Naive thymus-derived CD4-positive, alpha-beta T cell (primary cell): ENCODE data around the gene POU6F2. TPM values are rescaled to one million over a fixed set of nuclear protein-coding genes. Genes with fewer than 3 reads are reported as not detected.

Experiments
- ATAC-seq: fragments of 150-1000 bp; cut with Tn5 transposase; 2 replicates; pipeline ENCODE4 v1.10.0; 2021; ENCODE audit warnings: mild to moderate bottlenecking, moderate library complexity
- CTCF ChIA-PET: fragments of 350-600 bp; sonication (Branson Sonifier 250); formaldehyde crosslinking; loops from one replicate; lab custom pipeline; 2021; ENCODE audit warnings: antibody characterized with exemption; lab: Charles Lee
- POLR2A ChIA-PET: fragments of 350-600 bp; sonication (Branson Sonifier 250); formaldehyde crosslinking; loops from one replicate; lab custom pipeline; 2021; ENCODE audit warnings: antibody characterized with exemption, inconsistent platforms; lab: Charles Lee
- DNase-seq, 9 donors: peaks; one replicate each; pipeline versions ENCODE4 v3.0.0 to v3.0.0-alpha.2; 2020 to 2022; ENCODE audit warnings: mixed read lengths in 1 of 9
- H3K27ac ChIP-seq: one replicate; pipeline ENCODE4 v1.7.0; 2013; ENCODE audit warnings: mild to moderate bottlenecking, low read depth, low read length, moderate library complexity
- H3K27me3 ChIP-seq, 2 donors: one replicate each; pipeline ENCODE4 v1.7.0; 2013; ENCODE audit warnings: low read length in 2 of 2, mild to moderate bottlenecking in 2 of 2, moderate library complexity in 2 of 2; ENCODE audit not compliant: control insufficient read depth in 2 of 2, insufficient read depth in 2 of 2
- H3K36me3 ChIP-seq, 3 experiments: 1 replicate in 2 of 3; 2 replicates in 1 of 3; pipeline ENCODE4 v1.7.0; 2013; ENCODE audit warnings: low read length in 3 of 3, mild to moderate bottlenecking in 3 of 3, moderate library complexity in 1 of 3; ENCODE audit not compliant: insufficient read depth in 3 of 3, control insufficient read depth in 2 of 3
- H3K4me1 ChIP-seq, 2 donors: one replicate each; pipeline ENCODE4 v1.7.0; 2013; ENCODE audit warnings: low read length in 2 of 2, mild to moderate bottlenecking in 2 of 2, moderate library complexity in 1 of 2; ENCODE audit not compliant: control insufficient read depth in 2 of 2, insufficient read depth in 2 of 2
- H3K4me3 ChIP-seq: 2 replicates; pipeline ENCODE4 v1.7.0; 2013; ENCODE audit warnings: mild to moderate bottlenecking, low read length
- H3K9me3 ChIP-seq, 3 experiments: 1 replicate in 2 of 3; 2 replicates in 1 of 3; pipeline ENCODE4 v1.7.0; 2013; ENCODE audit warnings: low read length in 3 of 3; ENCODE audit not compliant: control insufficient read depth in 2 of 3
- H3K27ac Mint-ChIP-seq, 9 donors: one replicate each; pipeline ENCODE4 v1.8.0; 2020 to 2022; ENCODE audit warnings: mixed read lengths in 9 of 9, mild to moderate bottlenecking in 8 of 9, moderate library complexity in 5 of 9, inconsistent platforms in 2 of 9
- H3K27me3 Mint-ChIP-seq, 5 donors: one replicate each; pipeline ENCODE4 v1.8.0; 2021 to 2022; ENCODE audit warnings: mixed read lengths in 5 of 5, mild to moderate bottlenecking in 1 of 5
- H3K36me3 Mint-ChIP-seq, 5 donors: one replicate each; pipeline ENCODE4 v1.8.0; 2020 to 2022; ENCODE audit warnings: mixed read lengths in 5 of 5, mild to moderate bottlenecking in 3 of 5, inconsistent platforms in 1 of 5
- H3K4me1 Mint-ChIP-seq, 7 donors: one replicate each; pipeline ENCODE4 v1.8.0; 2020 to 2022; ENCODE audit warnings: mixed read lengths in 7 of 7, mild to moderate bottlenecking in 3 of 7, inconsistent platforms in 1 of 7
- H3K4me3 Mint-ChIP-seq, 10 donors: one replicate each; pipeline ENCODE4 v1.8.0; 2020 to 2022; ENCODE audit warnings: mild to moderate bottlenecking in 10 of 10, mixed read lengths in 10 of 10, moderate library complexity in 6 of 10, inconsistent platforms in 2 of 10
- H3K9me3 Mint-ChIP-seq, 11 donors: one replicate each; pipeline ENCODE4 v1.8.0; 2020 to 2022; ENCODE audit warnings: mixed read lengths in 11 of 11, mild to moderate bottlenecking in 4 of 11, inconsistent platforms in 1 of 11, moderate library complexity in 1 of 11
- intact Hi-C, 2 donors: fragments of 100-400 bp; cut with micrococcal nuclease; formaldehyde crosslinking; loops; one replicate each; pipeline ENCODE4 v1.15.1; 2023
- polyA plus RNA-seq, 2 donors: library from polyadenylated mRNA; unstranded; fragments of 300-500 nt; fragmentation: Illumina TruSeq; gene quantifications; one replicate each; pipeline ENCODE4 v1.2.3, GENCODE V29; 2021
- total RNA-seq, 6 experiments: library from RNA in 5 of 6; stranded (reverse) in 5 of 6; gene quantifications; 1 replicate in 5 of 6; 2 replicates in 1 of 6; pipeline ENCODE4 v1.2.3 and lab custom pipeline; 2021 to 2026

The POU6F2 gene
- total and polyA plus RNA-seq, 7 experiments from 2014 or later, result 0.24 TPM; not detected in 6

DNA sequence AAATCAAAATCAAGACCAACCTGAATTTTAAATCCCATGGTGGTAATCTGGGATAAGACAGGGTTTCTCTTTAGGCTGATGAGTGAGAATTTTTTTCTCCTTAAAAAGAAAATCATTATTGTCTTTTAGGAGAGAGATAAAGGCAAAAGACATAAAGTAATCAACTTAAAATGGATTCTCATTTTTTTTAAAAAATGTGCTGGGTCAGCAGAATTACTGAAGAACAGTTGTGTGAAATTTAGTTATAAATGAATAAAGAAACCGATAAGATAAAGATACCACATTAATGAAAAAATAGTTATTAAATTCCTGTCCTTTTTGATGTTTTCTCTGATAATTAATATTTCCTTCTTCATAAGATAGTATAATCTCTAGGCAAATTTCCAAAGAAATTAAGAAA is 427.2 kb downstream of the POU6F2 start:
- Histone ChIP-seq H3K27ac (no peak overlapping the region), H3K27me3 (no peaks in the 10 kb centered on the region), H3K36me3 (no peaks in the 10 kb centered on the region), H3K9me3 (no peaks in the 10 kb centered on the region), H3K4me3 (no peak overlapping the region), H3K4me1 (no peaks in the 10 kb centered on the region)
- Mint-ChIP-seq H3K4me3 (no peak overlapping the region), H3K4me1 (no peaks in the 10 kb centered on the region), H3K36me3 (no peaks in the 10 kb centered on the region), H3K27me3 (peaks cover 0 to 14% (median 11%) of the 10 kb centered on the region in 5 donors), H3K27ac (no peak overlapping the region), H3K9me3 (no peaks in the 10 kb centered on the region)
- CTCF ChIA-PET, result no interaction called here
- no peak for DNase-seq
- intact Hi-C loops, result no loop called here
- ATAC-seq, result no peak
- POLR2A ChIA-PET, result no interaction called here

DNA sequence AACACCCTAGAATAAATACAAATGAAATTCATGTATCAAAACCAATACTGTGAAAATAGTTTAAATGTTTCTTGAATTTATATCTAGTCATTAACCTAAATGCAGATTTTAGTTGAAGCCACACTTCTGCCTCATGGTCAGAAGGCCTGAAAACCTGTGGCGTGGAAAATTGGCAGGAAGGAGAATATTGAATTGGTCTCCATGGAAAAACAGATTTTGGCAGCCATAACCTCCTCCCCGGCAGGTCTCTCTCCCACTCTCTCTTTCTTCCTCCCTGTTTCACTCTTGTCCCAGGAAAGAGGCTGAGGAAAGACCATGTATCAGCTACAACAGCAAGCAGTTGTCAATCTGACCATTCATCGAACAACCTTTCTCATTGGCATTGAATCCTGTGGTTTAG is 427.9 kb downstream of the POU6F2 start:
- ChIA-PET CTCF (interaction anchor here (0.6 kb wide), 1 partner anchor 16 kb away, joined by 3 read pairs; no protein-coding TSS in a partner anchor), POLR2A (no interaction called here)
- Histone ChIP-seq H3K27ac (no peak overlapping the region), H3K4me3 (no peak overlapping the region), H3K36me3 (no peaks in the 10 kb centered on the region), H3K4me1 (no peaks in the 10 kb centered on the region), H3K27me3 (no peaks in the 10 kb centered on the region), H3K9me3 (no peaks in the 10 kb centered on the region)
- intact Hi-C loops, result no loop called here
- DNase-seq (no peak), ATAC-seq (no peak)
- H3K9me3 Mint-ChIP-seq, result no peaks in the 10 kb centered on the region
- H3K27ac Mint-ChIP-seq, result no peak overlapping the region
- H3K36me3 Mint-ChIP-seq, result no peaks in the 10 kb centered on the region
- H3K4me3 Mint-ChIP-seq, result no peak overlapping the region
- no peaks in the 10 kb centered on the region for H3K4me1 Mint-ChIP-seq
- H3K27me3 Mint-ChIP-seq, result peaks cover 0 to 15% (median 12%) of the 10 kb centered on the region in 5 donors

DNA sequence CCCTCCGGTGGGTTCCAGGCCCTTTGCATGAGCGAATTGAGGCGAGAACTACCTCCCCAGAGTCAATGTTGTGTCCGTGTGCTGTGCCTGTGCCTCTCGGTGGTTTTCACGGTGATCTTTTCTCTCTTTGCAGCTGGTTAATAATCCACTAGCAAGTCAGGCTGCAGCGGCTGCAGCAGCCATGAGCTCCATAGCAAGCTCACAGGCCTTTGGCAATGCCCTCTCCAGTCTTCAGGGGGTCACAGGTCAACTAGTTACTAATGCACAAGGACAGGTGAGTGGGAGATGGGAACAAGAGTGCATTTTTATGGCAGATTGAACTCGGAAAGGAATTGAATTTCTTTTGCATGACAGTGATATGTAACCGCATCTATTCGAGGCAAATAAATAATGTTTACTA is 428.8 kb downstream of the POU6F2 start:
- DNase-seq, result no peak
- Mint-ChIP-seq H3K27ac (no peak overlapping the region), H3K4me1 (no peaks in the 10 kb centered on the region), H3K27me3 (peaks cover 0 to 23% (median 12%) of the 10 kb centered on the region in 5 donors), H3K9me3 (no peaks in the 10 kb centered on the region), H3K4me3 (no peak overlapping the region), H3K36me3 (no peaks in the 10 kb centered on the region)
- intact Hi-C loops, result no loop called here
- ChIA-PET POLR2A (no interaction called here), CTCF (interaction anchor here (0.6 kb wide), 1 partner anchor 16 kb away, joined by 3 read pairs; no protein-coding TSS in a partner anchor)
- Histone ChIP-seq H3K4me1 (no peaks in the 10 kb centered on the region), H3K27me3 (no peaks in the 10 kb centered on the region), H3K4me3 (no peak overlapping the region), H3K27ac (no peak overlapping the region), H3K9me3 (no peaks in the 10 kb centered on the region), H3K36me3 (no peaks in the 10 kb centered on the region)
- ATAC-seq, result no peak

DNA sequence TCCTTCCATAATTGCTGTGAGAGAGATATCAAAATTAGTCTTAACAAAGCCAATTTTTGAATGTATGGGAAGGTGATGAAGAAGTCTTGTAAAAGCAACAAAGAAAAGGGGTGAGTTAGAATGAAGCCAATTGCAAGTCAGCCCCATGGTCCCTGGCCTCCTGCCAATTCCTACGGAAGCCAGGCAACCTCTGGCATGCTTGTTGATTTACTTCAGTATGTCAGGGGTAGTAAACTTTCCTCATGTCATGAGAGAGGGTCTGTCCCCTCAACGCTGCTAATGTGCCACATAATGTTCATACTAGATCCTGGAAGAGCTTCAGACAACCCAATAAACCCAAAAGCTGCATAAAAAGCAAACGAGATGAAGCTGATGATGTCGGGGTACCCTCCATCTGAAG is 429.4 kb downstream of the POU6F2 start:
- Histone ChIP-seq H3K27me3 (no peaks in the 10 kb centered on the region), H3K4me3 (no peak overlapping the region), H3K4me1 (no peaks in the 10 kb centered on the region), H3K27ac (no peak overlapping the region), H3K9me3 (no peaks in the 10 kb centered on the region), H3K36me3 (no peaks in the 10 kb centered on the region)
- no peaks in the 10 kb centered on the region for H3K4me1 Mint-ChIP-seq
- peaks cover 0 to 28% (median 12%) of the 10 kb centered on the region in 5 donors for H3K27me3 Mint-ChIP-seq
- ChIA-PET POLR2A (no interaction called here), CTCF (no interaction called here)
- H3K27ac Mint-ChIP-seq, result no peak overlapping the region
- H3K9me3 Mint-ChIP-seq, result no peaks in the 10 kb centered on the region
- H3K36me3 Mint-ChIP-seq, result no peaks in the 10 kb centered on the region
- DNase-seq (no peak), ATAC-seq (no peak)
- H3K4me3 Mint-ChIP-seq, result no peak overlapping the region
- intact Hi-C loops, result no loop called here

DNA sequence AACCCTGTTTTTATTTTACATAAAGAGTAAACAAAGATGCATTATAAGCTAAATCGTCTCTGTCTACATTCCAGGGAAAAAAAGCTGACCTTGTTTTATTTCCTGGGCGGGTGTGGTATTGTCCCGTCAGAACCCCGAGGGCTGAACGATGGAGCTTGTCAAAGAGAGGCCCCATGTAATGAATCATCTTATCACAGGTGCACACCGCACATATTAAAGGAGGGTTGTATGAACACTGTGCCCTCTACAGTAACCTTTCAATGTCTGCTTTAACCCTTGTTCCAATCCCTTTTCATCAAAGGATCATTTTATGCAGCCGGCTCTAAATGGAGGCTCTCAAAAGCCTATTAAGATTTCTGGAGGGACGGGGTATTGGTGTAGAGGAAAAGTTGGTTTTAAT is 430.0 kb downstream of the POU6F2 start:
- Mint-ChIP-seq H3K27ac (no peak overlapping the region), H3K4me1 (no peaks in the 10 kb centered on the region), H3K4me3 (no peak overlapping the region), H3K36me3 (no peaks in the 10 kb centered on the region), H3K9me3 (no peaks in the 10 kb centered on the region), H3K27me3 (peaks cover 0 to 30% (median 12%) of the 10 kb centered on the region in 5 donors)
- intact Hi-C loops, result no loop called here
- H3K27me3 ChIP-seq, result no peaks in the 10 kb centered on the region
- DNase-seq (no peak), ATAC-seq (no peak)
- CTCF ChIA-PET, result no interaction called here
- no peaks in the 10 kb centered on the region for H3K9me3 ChIP-seq
- H3K4me1 ChIP-seq, result no peaks in the 10 kb centered on the region
- POLR2A ChIA-PET, result no interaction called here
- no peaks in the 10 kb centered on the region for H3K36me3 ChIP-seq
- H3K4me3 ChIP-seq, result no peak overlapping the region
- no peak overlapping the region for H3K27ac ChIP-seq

DNA sequence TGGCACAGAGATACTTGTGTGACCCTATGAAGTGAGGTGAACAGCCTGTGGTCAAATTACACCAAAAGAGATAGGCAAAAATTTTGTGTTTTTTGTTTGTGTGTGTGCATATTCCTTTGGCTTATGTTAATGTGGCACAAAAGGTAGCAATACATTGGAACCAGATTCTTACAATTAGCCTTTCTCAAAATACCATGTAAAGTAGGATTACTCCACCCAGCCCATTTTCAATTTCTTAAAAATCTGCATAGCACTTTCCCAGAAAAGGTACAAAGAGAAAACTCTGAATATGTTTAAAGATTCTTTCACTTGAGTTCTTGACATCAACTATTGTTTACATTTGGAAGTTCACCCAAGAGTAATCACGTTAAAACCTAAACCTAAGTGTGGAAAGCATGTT is 431.2 kb downstream of the POU6F2 start:
- Histone ChIP-seq H3K9me3 (no peaks in the 10 kb centered on the region), H3K27me3 (no peaks in the 10 kb centered on the region), H3K4me3 (no peak overlapping the region), H3K36me3 (no peaks in the 10 kb centered on the region), H3K4me1 (no peaks in the 10 kb centered on the region), H3K27ac (no peak overlapping the region)
- Mint-ChIP-seq H3K27ac (no peak overlapping the region), H3K4me1 (peaks cover under 1 to 5% (median 4%) of the 10 kb centered on the region in 7 donors), H3K36me3 (no peaks in the 10 kb centered on the region), H3K4me3 (no peak overlapping the region), H3K27me3 (peaks cover 2 to 30% (median 12%) of the 10 kb centered on the region in 5 donors), H3K9me3 (peaks cover 0 to 1% (median 0%) of the 10 kb centered on the region in 11 donors)
- CTCF ChIA-PET, result no interaction called here
- DNase-seq (no peak), ATAC-seq (no peak)
- POLR2A ChIA-PET, result no interaction called here
- intact Hi-C loops, result no loop called here

DNA sequence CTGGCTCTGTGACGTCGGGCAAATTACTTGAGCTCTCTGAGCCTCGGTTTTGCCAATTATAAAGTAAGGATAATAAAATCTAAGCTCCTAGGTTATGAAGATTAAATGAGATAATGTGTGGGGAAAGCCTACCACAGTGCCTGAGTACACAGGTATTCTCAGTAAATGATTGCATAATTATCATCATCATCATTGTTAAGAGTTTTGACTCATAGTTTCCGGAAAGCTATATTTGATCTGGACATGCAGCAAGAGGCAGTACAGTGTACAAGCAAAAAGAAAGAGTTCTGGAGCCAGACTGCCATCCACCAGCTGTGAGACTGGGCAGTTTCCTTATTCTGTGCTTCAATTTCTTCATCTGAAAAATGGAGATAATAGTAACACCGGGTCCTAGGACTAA is 432.9 kb downstream of the POU6F2 start:
- intact Hi-C loops, result no loop called here
- POLR2A ChIA-PET, result no interaction called here
- no peaks in the 10 kb centered on the region for H3K36me3 ChIP-seq

More for the DNA sequence above, 432.9 kb downstream of the POU6F2 start:
- CTCF ChIA-PET, result no interaction called here
- Mint-ChIP-seq H3K27ac (no peak overlapping the region), H3K4me3 (no peak overlapping the region), H3K9me3 (peaks cover 0 to 1% (median 0%) of the 10 kb centered on the region in 11 donors), H3K4me1 (peaks cover 4 to 14% (median 9%) of the 10 kb centered on the region in 7 donors), H3K27me3 (peaks cover 11 to 44% (median 16%) of the 10 kb centered on the region in 5 donors), H3K36me3 (no peaks in the 10 kb centered on the region)
- Histone ChIP-seq H3K27ac (no peak overlapping the region), H3K27me3 (no peaks in the 10 kb centered on the region), H3K9me3 (no peaks in the 10 kb centered on the region), H3K4me3 (no peak overlapping the region), H3K4me1 (peaks cover 0 to 2% of the 10 kb centered on the region in 2 donors)
- no peak for DNase-seq
- ATAC-seq, result no peak
